BLaER1 (cell line): ENCODE measurements around the gene GSK3A.

Experiments
- H3K27ac ChIP-seq: shearing (Covaris generic); formaldehyde crosslinking; 2 replicates; pipeline ENCODE4 v1.8.1; 2022
- H3K27me3 ChIP-seq: shearing (Covaris generic); formaldehyde crosslinking; 2 replicates; pipeline ENCODE4 v1.8.1; 2022
- H3K36me3 ChIP-seq: shearing (Covaris generic); formaldehyde crosslinking; 2 replicates; pipeline ENCODE4 v1.8.1; 2022
- H3K4me1 ChIP-seq: shearing (Covaris generic); formaldehyde crosslinking; 2 replicates; pipeline ENCODE4 v1.8.1; 2022
- H3K4me2 ChIP-seq: shearing (Covaris generic); formaldehyde crosslinking; 2 replicates; pipeline ENCODE4 v1.8.1; 2022
- H3K4me3 ChIP-seq: shearing (Covaris generic); formaldehyde crosslinking; 2 replicates; pipeline ENCODE4 v1.8.1; 2022
- H3K9ac ChIP-seq: shearing (Covaris generic); formaldehyde crosslinking; 2 replicates; pipeline ENCODE4 v1.8.1; 2022
- H3K9me3 ChIP-seq: shearing (Covaris generic); formaldehyde crosslinking; 2 replicates; pipeline ENCODE4 v1.8.1; 2022
- H4K20me1 ChIP-seq: shearing (Covaris generic); formaldehyde crosslinking; 2 replicates; pipeline ENCODE4 v1.8.1; 2022
- Cebpa-rat ChIP-seq: shearing (Covaris generic); IDR thresholded peaks from 2 replicates; pipeline ENCODE4 v1.8.1; 2022

GSK3A gene

DNA sequence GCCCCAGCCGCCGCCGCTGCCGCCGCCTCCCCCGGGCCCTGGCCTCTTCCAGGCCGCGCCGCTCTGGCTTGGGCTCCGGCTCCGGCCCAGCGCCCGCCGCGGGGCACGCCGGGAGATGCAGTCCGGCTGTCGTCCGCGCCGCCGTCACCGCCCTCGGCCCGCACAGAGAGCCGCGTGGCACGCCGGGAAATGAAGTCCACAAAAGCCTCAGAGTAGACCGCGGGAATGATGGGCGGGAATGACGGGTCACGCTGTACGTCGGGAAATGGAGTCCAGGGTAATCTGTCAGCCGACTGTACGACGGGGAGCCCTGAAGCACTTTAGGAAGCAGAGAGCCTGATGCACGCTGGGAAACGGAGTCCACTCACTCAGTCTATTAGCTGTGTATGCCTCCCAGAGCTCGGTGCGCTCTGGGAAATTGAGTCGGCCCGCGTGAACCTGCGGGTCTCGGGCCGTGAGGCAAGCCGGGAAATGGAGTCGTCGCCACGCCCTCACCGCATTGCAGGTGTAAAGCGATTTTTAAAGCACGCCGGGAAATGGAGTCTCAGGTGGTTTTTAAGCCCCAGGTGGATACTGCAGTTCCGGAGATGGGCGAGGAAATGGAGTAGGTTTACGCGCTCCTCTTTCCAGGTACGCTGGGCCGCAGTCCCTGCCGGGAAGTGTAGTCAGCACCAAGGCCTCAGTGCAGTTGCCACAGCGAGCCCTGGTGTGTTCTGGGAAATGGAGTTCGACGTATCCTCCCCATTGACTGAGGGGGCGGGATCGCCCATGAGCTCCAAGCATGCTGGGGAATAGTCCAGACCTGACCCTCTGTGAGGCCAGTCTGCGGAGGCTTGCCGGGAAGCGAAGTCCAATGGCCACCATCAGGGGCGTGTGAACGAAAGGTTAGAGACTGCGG is at the start of gene GSK3A:
GSK3A (minus strand) TSS at position 91 of the 898 bp plus-strand sequence. CDS start 137 bp downstream, outside the sequence.
- H3K27ac ChIP-seq, result peak within 1 kb of the TSS; percentile 94
- H3K4me1 ChIP-seq, result peaks cover 58% of the 10 kb centered on the region
- peak within 1 kb of the TSS; percentile 99 for H3K4me2 ChIP-seq
- no peak for TF ChIP-seq Cebpa-rat
- peaks cover 40% of the 10 kb centered on the region for H3K36me3 ChIP-seq
- H3K27me3 ChIP-seq, result no peaks in the 10 kb centered on the region
- peak within 1 kb of the TSS; percentile 99 for H3K9ac ChIP-seq
- H3K4me3 ChIP-seq, result peak within 1 kb of the TSS; percentile 96
- no peaks in the 10 kb centered on the region for H3K9me3 ChIP-seq
- peaks cover 49% of the 10 kb centered on the region for H4K20me1 ChIP-seq

- Histone ChIP-seq H3K4me2 (peak overlapping the region; percentile 80), H4K20me1 (peaks cover 93% of the 10 kb centered on the region), H3K27me3 (no peaks in the 10 kb centered on the region), H3K27ac (0 out of 2 replicates have a peak overlapping the region, but pooled peaks have one; percentile 39), H3K9me3 (no peaks in the 10 kb centered on the region), H3K9ac (peak overlapping the region; percentile 8; the same call in 1 of the 2 replicates), H3K4me3 (peak overlapping the region; percentile 16; the same call in 1 of the 2 replicates), H3K4me1 (peaks cover 56% of the 10 kb centered on the region), H3K36me3 (peaks cover 95% of the 10 kb centered on the region)
- TF ChIP-seq Cebpa-rat, result no peak
Measured at GRCh38 chr19:42291435-42291810, 49.0 kb upstream of the GSK3A start.

- no peak for TF ChIP-seq Cebpa-rat
- Histone ChIP-seq H3K4me3 (peak overlapping the region; percentile 16; the same call in 1 of the 2 replicates), H3K4me1 (peaks cover 61% of the 10 kb centered on the region), H3K36me3 (peaks cover 89% of the 10 kb centered on the region), H3K27ac (peak overlapping the region; percentile 52), H3K27me3 (no peaks in the 10 kb centered on the region), H3K9me3 (no peaks in the 10 kb centered on the region), H3K4me2 (peak overlapping the region; percentile 80), H3K9ac (peak overlapping the region; percentile 37; the same call in 1 of the 2 replicates), H4K20me1 (peaks cover 92% of the 10 kb centered on the region)
Measured at GRCh38 chr19:42290523-42291434, 48.4 kb upstream of the GSK3A start.

DNA sequence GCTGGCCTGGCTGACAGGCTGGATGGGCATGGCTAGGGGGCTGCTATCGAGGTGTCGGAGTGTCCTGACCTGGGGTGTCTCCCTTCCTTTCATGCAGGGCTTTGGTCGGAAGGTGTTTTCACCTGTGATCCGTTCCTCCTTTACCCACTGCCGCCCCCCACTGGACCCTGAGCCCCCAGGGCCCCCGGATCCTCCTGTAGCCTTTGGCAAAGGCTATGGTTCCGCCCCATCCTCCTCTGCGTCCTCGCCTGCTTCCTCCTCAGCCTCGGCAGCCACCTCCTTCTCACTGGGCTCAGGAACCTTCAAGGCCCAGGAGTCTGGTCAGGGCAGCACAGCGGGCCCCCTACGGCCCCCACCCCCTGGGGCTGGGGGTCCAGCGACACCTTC is 47.7 kb upstream of the GSK3A start:
- H3K4me2 ChIP-seq, result peak overlapping the region; percentile 80
- H3K4me1 ChIP-seq, result peaks cover 67% of the 10 kb centered on the region
- H3K9ac ChIP-seq, result peak overlapping the region; percentile 37
- H3K36me3 ChIP-seq, result peaks cover 82% of the 10 kb centered on the region
- no peak for TF ChIP-seq Cebpa-rat
- peak overlapping the region; percentile 52 for H3K27ac ChIP-seq
- H3K4me3 ChIP-seq, result no peak overlapping the region
- H3K27me3 ChIP-seq, result no peaks in the 10 kb centered on the region
- H3K9me3 ChIP-seq, result no peaks in the 10 kb centered on the region
- H4K20me1 ChIP-seq, result peaks cover 93% of the 10 kb centered on the region

DNA sequence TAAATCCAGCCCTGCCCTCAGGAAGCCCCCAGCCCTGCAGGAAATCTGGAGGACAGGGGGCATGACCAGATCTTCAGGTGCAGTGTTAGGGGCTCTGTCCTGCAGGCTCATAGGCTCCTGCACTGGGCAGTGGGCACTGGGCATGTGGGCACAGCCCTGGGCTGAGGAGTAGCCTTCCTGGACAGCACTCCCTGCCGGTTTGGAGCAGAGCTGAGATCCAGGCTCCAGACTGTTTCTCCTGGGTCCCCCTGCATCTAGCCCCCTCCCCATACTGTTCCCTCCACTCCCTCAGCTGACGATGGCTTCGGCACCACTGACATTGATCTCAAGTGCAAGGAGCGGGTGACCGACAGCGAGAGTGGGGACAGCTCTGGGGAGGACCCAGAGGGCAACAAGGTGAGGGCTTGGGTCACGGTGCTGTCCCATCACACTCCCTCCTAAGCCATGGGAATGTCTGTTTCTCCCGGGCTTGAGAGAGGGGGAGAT is 47.2 kb upstream of the GSK3A start:
- no peak overlapping the region for H3K4me3 ChIP-seq
- peaks cover 73% of the 10 kb centered on the region for H3K4me1 ChIP-seq
- no peaks in the 10 kb centered on the region for H3K27me3 ChIP-seq
- no peaks in the 10 kb centered on the region for H3K9me3 ChIP-seq
- TF ChIP-seq Cebpa-rat, result no peak
- peak overlapping the region; percentile 37; the same call in 1 of the 2 replicates for H3K9ac ChIP-seq
- peak overlapping the region; percentile 52; the same call in 1 of the 2 replicates for H3K27ac ChIP-seq
- H3K4me2 ChIP-seq, result peak overlapping the region; percentile 80
- H4K20me1 ChIP-seq, result peaks cover 98% of the 10 kb centered on the region
- H3K36me3 ChIP-seq, result peaks cover 79% of the 10 kb centered on the region

- Histone ChIP-seq H3K27ac (no peak overlapping the region; the same call in 1 of the 2 replicates), H3K9ac (no peak overlapping the region), H3K36me3 (peaks cover 73% of the 10 kb centered on the region), H3K9me3 (no peaks in the 10 kb centered on the region), H3K4me3 (no peak overlapping the region), H4K20me1 (peaks cover 94% of the 10 kb centered on the region), H3K4me1 (peaks cover 74% of the 10 kb centered on the region), H3K27me3 (no peaks in the 10 kb centered on the region), H3K4me2 (no peak overlapping the region)
- no peak for TF ChIP-seq Cebpa-rat
Measured at GRCh38 chr19:42288881-42289555, 46.6 kb upstream of the GSK3A start.

GRCh38 chr19:42288387-42288786 is 46.0 kb upstream of the GSK3A start:
- TF ChIP-seq Cebpa-rat, result no peak
- no peaks in the 10 kb centered on the region for H3K27me3 ChIP-seq
- H3K9ac ChIP-seq, result no peak overlapping the region
- no peak overlapping the region for H3K4me3 ChIP-seq
- H3K36me3 ChIP-seq, result peaks cover 66% of the 10 kb centered on the region
- peaks cover 89% of the 10 kb centered on the region for H4K20me1 ChIP-seq
- no peaks in the 10 kb centered on the region for H3K9me3 ChIP-seq
- H3K27ac ChIP-seq, result no peak overlapping the region
- H3K4me2 ChIP-seq, result no peak overlapping the region; the same call in 1 of the 2 replicates
- peaks cover 75% of the 10 kb centered on the region for H3K4me1 ChIP-seq

- peak overlapping the region; percentile 98; the same call in 1 of the 2 replicates for H3K4me2 ChIP-seq
- no peaks in the 10 kb centered on the region for H3K27me3 ChIP-seq
- H3K27ac ChIP-seq, result no peak overlapping the region
- peaks cover 60% of the 10 kb centered on the region for H3K36me3 ChIP-seq
- peaks cover 88% of the 10 kb centered on the region for H4K20me1 ChIP-seq
- no peak overlapping the region for H3K4me3 ChIP-seq
- peaks cover 81% of the 10 kb centered on the region for H3K4me1 ChIP-seq
- no peak for TF ChIP-seq Cebpa-rat
- H3K9ac ChIP-seq, result no peak overlapping the region
- H3K9me3 ChIP-seq, result no peaks in the 10 kb centered on the region
Measured at GRCh38 chr19:42287827-42288107, 45.4 kb upstream of the GSK3A start.
